Measurements from ENCODE around the gene VTI1A.

The VTI1A gene

DNA sequence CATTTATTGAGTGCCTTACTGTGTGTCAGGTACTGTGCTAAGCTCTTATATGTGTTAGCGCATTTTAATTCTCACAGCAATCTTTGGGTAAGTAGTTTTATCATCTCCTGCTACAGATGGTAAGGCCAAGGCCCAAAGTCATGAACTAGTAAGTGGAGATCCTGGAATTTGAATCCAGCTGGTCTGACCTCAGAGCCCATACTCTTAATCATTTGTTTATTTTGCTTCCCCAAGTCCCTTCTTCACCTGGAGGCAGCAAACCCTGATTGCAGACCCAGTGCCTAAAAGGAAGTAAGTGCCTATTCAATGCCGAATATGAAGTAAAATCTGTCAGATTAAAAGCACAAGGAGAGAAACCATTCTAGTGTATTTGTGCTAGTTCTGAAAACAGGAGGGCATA, 320.1 kb downstream of the VTI1A start:
- H3K79me2 ChIP-seq (ENCODE audit: insufficient read depth, low read length): no peaks in the 10 kb centered on the region
- no peak for TF ChIP-seq EZH2phosphoT487 (IDR thresholded peaks at IDR 0.05; ENCODE audit: borderline replicate concordance)
- TF ChIP-seq, protein P1, sequence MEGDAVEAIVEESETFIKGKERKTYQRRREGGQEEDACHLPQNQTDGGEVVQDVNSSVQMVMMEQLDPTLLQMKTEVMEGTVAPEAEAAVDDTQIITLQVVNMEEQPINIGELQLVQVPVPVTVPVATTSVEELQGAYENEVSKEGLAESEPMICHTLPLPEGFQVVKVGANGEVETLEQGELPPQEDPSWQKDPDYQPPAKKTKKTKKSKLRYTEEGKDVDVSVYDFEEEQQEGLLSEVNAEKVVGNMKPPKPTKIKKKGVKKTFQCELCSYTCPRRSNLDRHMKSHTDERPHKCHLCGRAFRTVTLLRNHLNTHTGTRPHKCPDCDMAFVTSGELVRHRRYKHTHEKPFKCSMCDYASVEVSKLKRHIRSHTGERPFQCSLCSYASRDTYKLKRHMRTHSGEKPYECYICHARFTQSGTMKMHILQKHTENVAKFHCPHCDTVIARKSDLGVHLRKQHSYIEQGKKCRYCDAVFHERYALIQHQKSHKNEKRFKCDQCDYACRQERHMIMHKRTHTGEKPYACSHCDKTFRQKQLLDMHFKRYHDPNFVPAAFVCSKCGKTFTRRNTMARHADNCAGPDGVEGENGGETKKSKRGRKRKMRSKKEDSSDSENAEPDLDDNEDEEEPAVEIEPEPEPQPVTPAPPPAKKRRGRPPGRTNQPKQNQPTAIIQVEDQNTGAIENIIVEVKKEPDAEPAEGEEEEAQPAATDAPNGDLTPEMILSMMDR (conservative IDR thresholded peaks at IDR 0.05; ENCODE audit: low read length): no peak
- no peak overlapping the region for H3K4me2 ChIP-seq (ENCODE audit: low read depth, low read length, poor library complexity, severe bottlenecking)
- H3K9me3 ChIP-seq (ENCODE audit: insufficient read depth, low read depth, low read length): no peaks in the 10 kb centered on the region
- no peaks in the 10 kb centered on the region for H3F3A ChIP-seq (ENCODE audit: low read depth)
- no peak overlapping the region for H2AFZ ChIP-seq (ENCODE audit: low read length)
- H4K20me1 ChIP-seq (ENCODE audit: insufficient read depth, low read length, poor library complexity, severe bottlenecking): no peaks in the 10 kb centered on the region
- no peaks in the 10 kb centered on the region for H3K27me3 ChIP-seq (ENCODE audit: insufficient read depth, low read length, poor library complexity, severe bottlenecking)
- H3K4me1 ChIP-seq (ENCODE audit: insufficient read depth, low read length, poor library complexity, severe bottlenecking): no peaks in the 10 kb centered on the region
- H3K9me2 ChIP-seq (replicated peaks; ENCODE audit: low read depth, low read length): no peaks in the 10 kb centered on the region
- no peak overlapping the region for H3K4me3 ChIP-seq (ENCODE audit: low read length, poor library complexity, severe bottlenecking)
- H3K9ac ChIP-seq (ENCODE audit: low read depth, low read length, poor library complexity, severe bottlenecking): no peak overlapping the region
- H3K36me3 ChIP-seq (ENCODE audit: insufficient read depth, low read length): no peaks in the 10 kb centered on the region

DNA sequence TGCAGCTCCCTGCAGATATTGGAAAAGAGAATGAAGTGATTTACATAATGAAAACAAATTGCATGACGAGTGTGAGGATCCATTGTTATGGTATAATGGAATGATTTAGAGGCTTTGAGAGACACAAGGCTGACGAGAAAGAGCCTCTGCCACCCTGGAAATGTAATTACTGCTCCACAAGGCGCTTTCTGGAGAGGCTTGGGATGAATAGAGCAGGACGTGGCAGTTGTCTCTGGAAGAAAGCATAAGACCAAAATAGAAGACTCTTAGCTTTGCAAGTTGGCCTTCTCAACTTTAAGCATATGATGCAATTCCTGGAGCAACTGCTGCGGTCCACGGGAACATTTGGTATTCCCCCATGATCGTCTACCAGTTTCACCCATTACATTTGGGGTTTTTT, 321.1 kb downstream of the VTI1A start:
- H3K9me2 ChIP-seq (replicated peaks; ENCODE audit: low read depth, low read length): no peaks in the 10 kb centered on the region
- H2AFZ ChIP-seq (ENCODE audit: low read length): no peak overlapping the region
- no peaks in the 10 kb centered on the region for H3K79me2 ChIP-seq (ENCODE audit: insufficient read depth, low read length)
- H3K27me3 ChIP-seq (ENCODE audit: insufficient read depth, low read length, poor library complexity, severe bottlenecking): no peaks in the 10 kb centered on the region
- no peaks in the 10 kb centered on the region for H3K4me1 ChIP-seq (ENCODE audit: insufficient read depth, low read length, poor library complexity, severe bottlenecking)
- H3K4me2 ChIP-seq (ENCODE audit: low read depth, low read length, poor library complexity, severe bottlenecking): no peak overlapping the region
- no peak overlapping the region for H3K9ac ChIP-seq (ENCODE audit: low read depth, low read length, poor library complexity, severe bottlenecking)
- no peak for TF ChIP-seq EZH2phosphoT487 (IDR thresholded peaks at IDR 0.05; ENCODE audit: borderline replicate concordance)
- TF ChIP-seq, protein P1 (conservative IDR thresholded peaks at IDR 0.05; ENCODE audit: low read length): no peak
- no peaks in the 10 kb centered on the region for H3K9me3 ChIP-seq (ENCODE audit: insufficient read depth, low read depth, low read length)
- no peaks in the 10 kb centered on the region for H3F3A ChIP-seq (ENCODE audit: low read depth)
- no peak overlapping the region for H3K4me3 ChIP-seq (ENCODE audit: low read length, poor library complexity, severe bottlenecking)
- H4K20me1 ChIP-seq (ENCODE audit: insufficient read depth, low read length, poor library complexity, severe bottlenecking): no peaks in the 10 kb centered on the region
- no peaks in the 10 kb centered on the region for H3K36me3 ChIP-seq (ENCODE audit: insufficient read depth, low read length)

GRCh38 chr10:112769081-112769480, 322.1 kb downstream of the VTI1A start:
- Histone ChIP-seq H4K20me1 (ENCODE audit: insufficient read depth, low read length, poor library complexity, severe bottlenecking) (no peaks in the 10 kb centered on the region), H3F3A (ENCODE audit: low read depth) (no peaks in the 10 kb centered on the region), H3K4me1 (ENCODE audit: insufficient read depth, low read length, poor library complexity, severe bottlenecking) (no peaks in the 10 kb centered on the region), H3K4me2 (ENCODE audit: low read depth, low read length, poor library complexity, severe bottlenecking) (no peak overlapping the region), H3K9me2 (replicated peaks; ENCODE audit: low read depth, low read length) (no peaks in the 10 kb centered on the region), H3K79me2 (ENCODE audit: insufficient read depth, low read length) (no peaks in the 10 kb centered on the region), H3K27me3 (ENCODE audit: insufficient read depth, low read length, poor library complexity, severe bottlenecking) (no peaks in the 10 kb centered on the region), H3K36me3 (ENCODE audit: insufficient read depth, low read length) (no peaks in the 10 kb centered on the region), H3K4me3 (ENCODE audit: low read length, poor library complexity, severe bottlenecking) (no peak overlapping the region), H3K9me3 (ENCODE audit: insufficient read depth, low read depth, low read length) (no peaks in the 10 kb centered on the region), H2AFZ (ENCODE audit: low read length) (no peak overlapping the region), H3K9ac (ENCODE audit: low read depth, low read length, poor library complexity, severe bottlenecking) (no peak overlapping the region)
- TF ChIP-seq EZH2phosphoT487 (IDR thresholded peaks at IDR 0.05; ENCODE audit: borderline replicate concordance): no peak
- TF ChIP-seq, protein P1 (conservative IDR thresholded peaks at IDR 0.05; ENCODE audit: low read length): no peak

All from Loucy (cell line).